ENCODE data around the gene NFATC1. TPM values are rescaled to one million over a fixed set of nuclear protein-coding genes. Genes with fewer than 3 reads are reported as not detected.

The NFATC1 gene
- total RNA-seq, 4 donors from 2014 or later, result 10.1 to 15.0 (median 12.7) TPM

DNA sequence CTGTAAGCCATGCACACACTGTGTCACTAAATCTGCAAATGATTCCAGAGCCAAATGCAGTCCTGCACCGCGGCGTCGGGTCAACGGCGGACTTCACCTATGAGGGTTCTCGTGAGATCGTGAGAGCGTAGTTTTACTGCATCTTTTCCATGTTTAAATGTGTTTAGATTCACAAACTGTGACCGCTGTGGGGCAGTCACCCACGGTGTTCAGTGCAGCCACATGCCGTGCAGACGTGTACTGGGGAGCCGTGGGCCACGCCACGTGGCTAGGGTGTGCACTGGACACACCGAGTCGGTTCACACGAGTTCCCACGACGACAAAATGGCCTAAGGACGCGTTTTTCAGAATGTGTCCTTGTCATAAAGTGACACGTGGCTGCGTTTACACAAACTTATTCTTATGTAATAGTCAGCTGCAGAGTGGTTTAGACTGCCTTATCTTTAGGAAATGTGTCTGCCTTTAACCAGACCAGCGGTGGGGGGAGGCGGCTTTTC is 34.1 kb downstream of the NFATC1 start:
- no peak overlapping the region for H3K4me3 ChIP-seq (replicated peaks in 1 of 3)
- H3K36me3 ChIP-seq, result peaks cover 0 to 7% of the 10 kb centered on the region in 2 donors
- TF ChIP-seq, protein P1, sequence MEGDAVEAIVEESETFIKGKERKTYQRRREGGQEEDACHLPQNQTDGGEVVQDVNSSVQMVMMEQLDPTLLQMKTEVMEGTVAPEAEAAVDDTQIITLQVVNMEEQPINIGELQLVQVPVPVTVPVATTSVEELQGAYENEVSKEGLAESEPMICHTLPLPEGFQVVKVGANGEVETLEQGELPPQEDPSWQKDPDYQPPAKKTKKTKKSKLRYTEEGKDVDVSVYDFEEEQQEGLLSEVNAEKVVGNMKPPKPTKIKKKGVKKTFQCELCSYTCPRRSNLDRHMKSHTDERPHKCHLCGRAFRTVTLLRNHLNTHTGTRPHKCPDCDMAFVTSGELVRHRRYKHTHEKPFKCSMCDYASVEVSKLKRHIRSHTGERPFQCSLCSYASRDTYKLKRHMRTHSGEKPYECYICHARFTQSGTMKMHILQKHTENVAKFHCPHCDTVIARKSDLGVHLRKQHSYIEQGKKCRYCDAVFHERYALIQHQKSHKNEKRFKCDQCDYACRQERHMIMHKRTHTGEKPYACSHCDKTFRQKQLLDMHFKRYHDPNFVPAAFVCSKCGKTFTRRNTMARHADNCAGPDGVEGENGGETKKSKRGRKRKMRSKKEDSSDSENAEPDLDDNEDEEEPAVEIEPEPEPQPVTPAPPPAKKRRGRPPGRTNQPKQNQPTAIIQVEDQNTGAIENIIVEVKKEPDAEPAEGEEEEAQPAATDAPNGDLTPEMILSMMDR (IDR thresholded peaks at IDR 0.05), result no peak
- TF ChIP-seq POLR2A (IDR thresholded peaks at IDR 0.05), result no peak
- H3K27me3 ChIP-seq, result no peaks in the 10 kb centered on the region
- H3K27ac ChIP-seq, result no peak overlapping the region
- 85 to 95% methylated on average over 26 to 27 of the region's 27 CpGs for WGBS, 2 donors
- intact Hi-C loops (cut with DNase I), result no loop called here
- no peaks in the 10 kb centered on the region for H3K9me3 ChIP-seq
- H3K4me1 ChIP-seq, result no peaks in the 10 kb centered on the region
- DNase-seq, result no peak

- 88 to 97% methylated on average over 26 to 30 of the region's 33 CpGs for WGBS, 2 donors
- DNase-seq, result no peak
- TF ChIP-seq POLR2A (IDR thresholded peaks at IDR 0.05), result no peak
- TF ChIP-seq, protein P1 (IDR thresholded peaks at IDR 0.05), result no peak
- Histone ChIP-seq H3K9me3 (no peaks in the 10 kb centered on the region), H3K4me1 (no peaks in the 10 kb centered on the region), H3K27ac (no peak overlapping the region), H3K36me3 (peaks cover 0 to 7% of the 10 kb centered on the region in 2 donors), H3K4me3 (replicated peaks in 1 of 3) (no peak overlapping the region), H3K27me3 (no peaks in the 10 kb centered on the region)
- intact Hi-C loops (cut with DNase I), result no loop called here
Observed at GRCh38 chr18:79432376-79433120, 36.8 kb downstream of the NFATC1 start.

DNA sequence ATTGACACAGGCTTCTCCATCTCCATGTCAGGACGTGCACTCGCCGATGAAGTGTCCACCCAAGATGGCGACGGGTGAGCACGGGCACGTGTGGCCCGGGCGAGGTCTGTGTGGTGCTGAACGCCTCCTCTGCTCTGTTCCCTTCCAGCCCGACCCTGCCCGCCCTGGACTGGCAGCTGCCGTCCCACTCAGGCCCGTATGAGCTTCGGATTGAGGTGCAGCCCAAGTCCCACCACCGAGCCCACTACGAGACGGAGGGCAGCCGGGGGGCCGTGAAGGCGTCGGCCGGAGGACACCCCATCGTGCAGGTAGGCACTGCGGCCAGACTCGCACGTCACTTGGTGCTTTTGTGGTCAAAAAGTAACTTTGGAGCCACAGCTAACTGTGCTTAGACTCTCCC is 37.7 kb downstream of the NFATC1 start:
- TF ChIP-seq, protein P1 (IDR thresholded peaks at IDR 0.05), result no peak
- TF ChIP-seq POLR2A (IDR thresholded peaks at IDR 0.05), result no peak
- intact Hi-C loops (cut with DNase I), result no loop called here
- 97 to 98% methylated on average over 21 to 23 of the region's 27 CpGs for WGBS, 2 donors
- no peak for DNase-seq
- Histone ChIP-seq H3K4me1 (no peaks in the 10 kb centered on the region), H3K4me3 (replicated peaks in 1 of 3) (no peak overlapping the region), H3K27me3 (no peaks in the 10 kb centered on the region), H3K9me3 (no peaks in the 10 kb centered on the region), H3K27ac (no peak overlapping the region), H3K36me3 (peaks cover 0 to 7% of the 10 kb centered on the region in 2 donors)

- DNase-seq, result no peak
- Histone ChIP-seq H3K36me3 (peaks cover 0 to 7% of the 10 kb centered on the region in 2 donors), H3K27me3 (no peaks in the 10 kb centered on the region), H3K4me1 (no peaks in the 10 kb centered on the region), H3K9me3 (no peaks in the 10 kb centered on the region), H3K27ac (no peak overlapping the region), H3K4me3 (replicated peaks in 1 of 3) (no peak overlapping the region)
- TF ChIP-seq, protein P1 (IDR thresholded peaks at IDR 0.05), result no peak
- no peak for TF ChIP-seq POLR2A (IDR thresholded peaks at IDR 0.05)
- intact Hi-C loops (cut with DNase I), result no loop called here
- WGBS, 2 donors, result 86 to 87% methylated on average over 31 of the region's 31 CpGs
Observed at GRCh38 chr18:79434607-79435401, 39.1 kb downstream of the NFATC1 start.

Data from thyroid gland (tissue), 4 donors.